ENCODE data around the gene PPIP5K1.

Gene PPIP5K1

DNA sequence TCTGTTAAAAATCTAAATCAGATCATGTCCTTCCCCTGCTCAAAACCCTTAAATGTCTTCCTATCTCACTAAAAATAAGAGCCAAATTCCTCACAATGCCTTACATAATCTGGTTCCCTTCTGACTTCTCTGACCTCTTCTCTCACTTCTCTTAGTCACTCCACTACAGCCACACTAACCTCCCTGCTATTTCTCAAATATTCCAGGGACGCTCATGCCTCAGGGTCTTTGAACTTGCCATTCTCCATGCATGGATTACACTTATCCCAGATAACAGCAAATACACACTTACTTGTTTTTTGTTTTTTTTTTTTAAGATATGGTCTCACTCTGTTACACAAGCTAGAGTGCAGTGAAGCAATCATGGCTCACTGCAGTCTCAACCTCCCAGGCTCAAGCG, 105.6 kb downstream of the PPIP5K1 start:
- no peak for DNase-seq

Data from CD4-positive, alpha-beta T cell treated with Interleukin-1 beta for 1 hour (primary cell).